ENCODE results near the gene PACSIN1.

PACSIN1 gene

DNA sequence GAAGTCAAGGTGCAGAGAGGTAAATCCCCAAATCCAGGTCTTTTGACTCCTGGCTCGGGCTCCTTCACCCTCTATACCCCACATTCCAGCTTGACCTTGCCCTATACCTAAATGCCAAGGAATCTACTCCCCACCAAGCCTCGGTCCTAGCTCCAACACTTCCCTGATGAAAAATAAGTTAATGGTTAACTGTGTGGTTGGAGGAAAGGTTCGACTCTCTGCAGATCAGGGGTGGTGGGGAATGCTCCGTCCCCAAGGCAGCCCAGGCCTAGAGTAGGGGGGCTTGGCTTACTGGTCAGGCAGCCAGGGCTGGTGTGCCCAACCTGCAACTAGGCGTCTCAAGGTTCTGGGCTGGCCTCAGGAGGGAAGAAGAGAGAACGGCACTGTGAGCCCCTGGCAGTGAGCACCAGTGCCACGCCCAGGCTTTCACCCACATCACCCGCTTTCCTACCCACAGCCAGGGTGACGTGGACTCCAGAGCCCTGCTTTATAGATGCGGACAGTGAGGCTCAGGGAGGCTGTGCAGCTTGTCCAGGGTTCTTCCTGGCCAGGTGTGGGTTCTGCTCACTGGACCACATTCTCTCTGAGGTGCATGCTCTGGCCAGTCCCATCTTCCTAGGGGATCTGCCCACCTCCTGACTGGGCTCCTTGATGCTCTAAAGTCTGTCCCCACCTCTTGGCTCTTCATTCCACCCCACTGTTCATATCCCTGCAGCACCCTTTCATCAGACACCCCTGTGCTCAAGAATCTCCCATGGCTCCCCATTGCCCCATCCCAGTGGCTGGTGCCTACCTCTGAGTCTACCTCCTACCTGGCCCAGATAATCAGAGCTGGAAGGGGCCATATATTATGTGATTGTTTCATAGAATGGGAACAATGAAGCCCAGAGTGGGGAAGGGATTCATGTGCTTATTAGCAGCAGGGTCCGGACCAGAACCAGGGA is 82.1 kb downstream of the PACSIN1 start:
- no peak for DNase-seq

DNA sequence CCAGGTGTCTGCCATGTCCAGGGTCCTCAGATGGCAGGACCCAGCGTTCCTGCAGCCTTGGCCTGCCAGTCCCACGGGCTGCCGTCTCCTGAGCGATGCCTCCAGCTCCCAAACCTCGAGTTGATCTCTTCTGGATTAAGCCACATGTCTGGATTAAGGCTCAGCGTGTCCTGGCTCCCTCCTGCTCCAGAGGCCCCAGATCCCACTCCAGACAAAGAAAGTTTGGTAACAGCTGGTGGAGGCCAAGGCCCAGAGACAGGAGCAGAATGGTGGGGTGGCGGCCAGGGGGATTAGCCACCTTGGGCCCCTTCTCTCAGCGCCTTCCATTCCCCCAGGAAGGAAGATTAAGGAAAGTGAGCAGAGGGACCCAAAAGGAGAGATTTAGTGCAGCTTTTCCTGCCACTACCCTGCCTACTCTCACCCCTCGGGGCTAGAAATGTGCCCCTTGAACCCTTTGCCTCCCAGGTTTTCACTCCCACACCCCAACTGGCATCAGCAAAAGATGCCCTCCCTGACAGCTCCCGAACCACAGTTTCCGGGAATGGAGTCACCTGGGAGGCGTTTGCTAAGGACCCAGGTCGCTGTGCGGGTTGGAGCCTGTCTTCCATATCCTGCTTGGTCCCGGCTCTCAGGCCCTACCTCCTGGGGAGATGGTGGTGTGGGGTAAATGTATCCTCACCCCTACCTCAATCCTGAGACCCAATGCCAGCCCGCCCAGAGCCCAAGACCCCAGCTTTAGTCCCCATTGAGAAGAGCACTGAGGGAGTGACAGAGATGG is 83.3 kb downstream of the PACSIN1 start:
- no peak for DNase-seq

DNA sequence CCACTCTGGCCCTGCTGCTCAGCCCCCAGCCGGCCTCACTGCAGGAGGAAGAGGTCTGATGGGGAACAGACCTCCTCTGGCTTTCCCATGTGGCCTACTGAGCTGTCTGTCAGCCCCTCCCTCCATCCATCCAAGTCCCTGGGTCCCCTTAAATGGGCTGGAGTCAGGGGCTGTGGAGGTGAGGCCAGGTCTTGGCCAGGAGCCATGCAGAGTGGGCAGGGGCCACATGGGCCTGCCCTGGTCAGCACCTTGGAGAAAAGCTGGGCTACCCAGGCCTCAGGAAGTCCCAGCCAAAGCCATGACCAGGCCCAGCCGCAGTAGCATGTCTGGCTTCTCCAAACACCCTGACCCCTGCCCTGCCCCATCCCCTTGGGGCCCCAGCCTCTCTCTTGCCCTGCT is 83.9 kb downstream of the PACSIN1 start:
- no peak for DNase-seq

DNA sequence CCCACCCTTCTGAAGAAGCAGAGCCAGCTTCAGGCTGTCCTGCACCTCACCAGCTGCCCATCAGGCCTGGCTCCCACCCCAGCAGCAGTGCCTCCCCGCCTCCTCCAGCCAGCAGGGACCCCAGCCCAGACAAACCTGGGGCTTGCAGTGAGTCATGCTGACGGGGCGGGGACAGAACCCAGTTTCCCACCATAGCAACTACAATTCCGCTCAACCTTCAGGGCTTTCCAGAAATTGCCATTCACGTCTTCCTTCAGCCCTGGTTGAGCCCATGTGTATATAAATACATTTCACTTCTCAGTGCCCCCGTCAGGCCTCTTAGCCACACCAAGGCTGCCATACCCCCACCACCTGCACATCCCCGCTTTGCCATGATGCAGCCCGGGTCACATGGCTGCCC is 85.8 kb downstream of the PACSIN1 start:
- no peak for DNase-seq

DNA sequence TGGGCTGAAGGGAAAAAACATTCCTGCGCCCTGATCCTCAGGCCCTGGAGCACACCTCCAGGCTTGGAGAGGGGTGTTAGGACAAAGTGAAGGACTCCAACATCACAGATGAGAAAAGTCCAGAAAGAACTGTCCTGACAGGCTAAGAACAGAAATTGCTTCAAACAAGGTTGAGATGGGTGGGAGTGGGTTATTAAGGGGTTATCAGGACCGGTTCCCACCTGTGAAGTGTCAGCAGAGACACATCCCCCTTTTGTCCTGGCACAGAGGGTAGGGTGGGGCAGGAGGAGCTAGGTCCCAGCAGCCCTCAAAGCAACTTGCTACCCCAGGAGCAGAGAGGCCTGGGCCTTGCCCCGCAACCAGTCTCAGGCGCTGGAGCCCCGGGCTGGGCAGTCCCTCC is 86.7 kb downstream of the PACSIN1 start:
- DNase-seq = no peak

DNA sequence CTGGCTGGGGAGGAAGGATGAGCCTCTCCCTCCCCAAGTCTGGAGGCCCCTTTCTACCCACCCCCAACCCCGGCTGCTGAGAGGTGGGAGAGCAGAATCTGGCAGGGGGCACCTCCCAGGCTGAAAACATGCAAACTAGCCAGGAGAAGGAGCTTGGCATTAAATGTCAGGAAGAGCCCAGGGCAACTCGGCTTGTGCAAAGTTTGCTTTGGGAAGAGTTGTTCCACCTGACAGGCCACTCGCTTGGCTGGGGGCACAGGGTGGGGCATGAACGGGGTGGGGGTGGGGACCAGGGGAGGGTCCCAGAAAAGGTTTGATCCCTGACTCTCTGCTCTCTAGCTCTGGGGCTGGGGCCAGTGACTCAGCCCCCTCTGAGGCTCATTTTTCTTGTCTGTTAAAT is 87.3 kb downstream of the PACSIN1 start:
- DNase-seq = no peak

DNA sequence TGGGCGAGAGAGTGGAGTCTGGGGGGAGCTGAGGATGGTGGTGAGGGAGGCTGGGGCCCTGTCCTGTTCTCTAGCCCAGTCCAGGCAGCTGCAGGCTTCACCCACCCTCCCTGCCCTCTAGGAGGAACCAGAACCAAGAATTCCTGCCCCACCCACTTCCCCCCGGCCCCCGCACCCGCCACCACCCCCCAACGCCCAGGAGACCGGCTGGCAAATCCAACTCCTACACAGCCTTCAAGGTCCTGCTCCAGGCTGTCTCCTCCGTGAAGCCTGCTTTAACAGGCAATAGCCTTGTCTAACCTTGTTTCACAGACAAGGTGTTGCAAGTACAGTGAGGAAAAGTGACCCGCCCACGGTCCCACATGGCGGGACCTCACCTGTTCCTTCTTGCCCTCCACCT is 87.9 kb downstream of the PACSIN1 start:
- no peak for DNase-seq

DNA sequence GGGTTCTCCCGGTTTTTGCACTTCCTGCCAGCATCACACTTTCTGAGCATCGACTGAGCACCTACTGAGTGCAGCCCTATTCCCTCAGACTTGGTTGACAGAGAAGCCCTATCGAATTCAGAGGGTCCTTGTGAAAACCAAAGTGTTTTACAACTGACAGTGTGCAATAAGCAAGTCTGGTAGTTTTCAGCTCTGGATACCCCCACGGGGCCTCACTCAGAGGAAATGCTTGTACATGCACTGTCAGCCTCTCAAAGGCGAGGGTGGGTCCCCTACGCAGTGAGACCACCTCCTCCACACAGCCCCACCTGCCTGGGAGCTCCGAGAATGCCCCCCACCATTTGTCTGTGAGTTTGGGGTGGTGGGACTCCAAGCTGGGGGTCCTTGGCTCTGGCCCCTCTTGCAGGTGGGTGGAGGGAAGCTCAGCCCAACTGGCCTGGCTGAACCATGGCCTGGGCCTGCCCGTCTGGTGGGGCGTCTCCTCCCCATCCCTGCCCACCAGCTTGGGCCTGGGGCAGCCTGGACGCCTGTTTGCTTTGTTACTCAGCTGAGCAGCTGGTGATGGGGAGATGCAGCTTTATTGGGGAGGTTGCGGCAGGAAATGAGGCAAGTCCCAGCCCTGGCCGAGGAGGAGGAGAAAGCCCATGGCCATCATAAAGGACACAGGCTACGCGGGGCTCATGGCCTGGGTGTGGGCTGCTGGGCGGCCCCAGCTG is 88.6 kb downstream of the PACSIN1 start:
- no peak for DNase-seq

DNA sequence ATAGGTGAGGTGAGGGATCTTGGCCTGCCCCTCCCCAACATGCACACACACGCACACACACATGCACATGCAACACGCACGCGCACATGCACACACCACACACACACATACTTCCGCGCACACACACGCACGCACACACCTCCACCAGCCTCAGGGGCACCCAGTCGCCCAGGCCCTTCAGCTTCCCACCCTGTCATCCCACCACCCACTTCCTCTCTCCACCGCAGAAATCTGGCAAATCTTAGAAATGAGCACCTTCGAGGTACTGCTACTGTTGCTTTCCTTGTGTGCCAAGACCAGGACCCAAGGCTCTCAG is 89.1 kb downstream of the PACSIN1 start:
- no peak for DNase-seq

DNA sequence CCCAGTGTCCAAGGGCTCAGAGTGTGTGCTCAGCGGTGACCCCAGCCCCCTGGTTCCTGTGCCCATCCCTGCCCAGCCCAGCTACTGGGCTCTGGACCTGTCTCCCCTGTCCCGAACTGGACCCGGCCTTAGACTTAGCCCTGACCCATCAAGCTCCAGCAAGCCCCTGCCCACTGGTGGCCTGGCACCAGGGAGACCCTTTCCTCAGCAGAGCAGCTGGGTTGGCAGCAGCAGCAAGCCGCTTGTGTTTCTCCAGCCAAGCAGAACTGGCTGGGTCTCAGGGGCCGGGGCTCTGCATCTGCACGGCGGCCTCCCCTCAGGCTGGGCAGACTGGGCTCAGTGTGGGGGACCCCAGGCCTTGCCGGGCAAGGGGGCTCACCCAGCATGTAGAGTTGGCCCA is 89.5 kb downstream of the PACSIN1 start:
- DNase-seq = no peak

DNA sequence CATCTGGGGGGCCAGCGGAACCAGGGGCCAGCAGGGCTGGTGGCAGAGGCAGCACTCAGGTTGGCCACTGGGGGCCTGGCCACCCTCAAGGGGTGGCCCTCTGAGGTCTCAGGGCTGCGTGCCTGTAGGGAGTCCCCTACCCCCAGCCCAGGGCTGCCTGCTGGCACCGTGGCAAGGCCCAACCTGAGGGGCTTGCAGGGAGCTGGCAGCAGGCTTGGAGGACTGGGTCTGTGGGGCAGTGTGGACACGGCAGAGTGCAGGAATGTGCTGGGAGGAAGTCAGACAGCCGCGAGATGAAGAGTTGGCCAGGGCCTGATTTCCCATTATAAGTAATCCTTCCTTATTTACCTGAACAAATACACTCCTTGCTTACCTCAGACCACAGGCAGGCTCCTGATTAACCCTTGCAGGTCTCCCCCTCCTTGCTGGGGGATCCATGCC is 90.2 kb downstream of the PACSIN1 start, which contains the start of gene SPDEF:
Gene SPDEF (minus strand): TSS at position 299 of the 441 bp plus-strand sequence. CDS start 11,874 bp downstream, outside the sequence.
- no peak for DNase-seq

DNA sequence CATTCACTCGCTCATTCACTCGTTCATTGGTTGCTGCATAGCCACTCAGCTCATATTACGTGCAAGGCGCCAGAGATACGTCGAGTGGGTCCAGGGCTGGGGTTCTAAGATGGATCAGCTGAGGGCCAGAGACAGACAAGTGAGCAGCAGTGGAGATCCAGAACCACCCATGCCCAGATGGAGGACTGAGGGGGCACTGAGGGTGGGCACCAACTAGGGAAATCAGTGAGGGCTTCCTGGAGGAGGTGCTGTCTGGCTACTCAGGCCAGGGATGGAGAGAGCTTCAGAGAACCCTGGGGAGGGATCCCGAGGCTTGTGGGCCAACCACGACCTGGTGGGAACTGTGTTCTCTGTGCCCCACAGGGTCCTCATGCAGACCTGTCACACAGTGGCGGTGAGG is 90.6 kb downstream of the PACSIN1 start:
- DNase-seq = no peak

DNA sequence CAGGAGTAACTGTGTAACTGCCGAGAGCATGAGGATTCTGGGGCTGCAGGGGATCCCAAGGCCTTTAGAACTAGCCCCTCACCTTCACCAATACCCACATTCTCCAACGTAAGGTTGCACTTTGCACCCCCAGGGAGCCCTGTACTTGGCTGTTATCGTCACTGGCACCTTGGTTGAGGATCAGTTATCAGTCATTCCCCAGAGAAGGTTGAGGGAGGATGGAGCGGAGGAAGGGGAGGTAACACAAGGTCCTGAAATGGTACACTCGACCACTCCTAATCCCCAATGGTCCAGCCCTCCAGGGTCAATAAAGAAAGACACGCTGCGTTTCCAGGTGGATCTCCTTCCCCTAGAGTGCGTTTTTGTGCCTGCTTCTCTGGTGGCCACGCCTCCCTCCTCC is 91.4 kb downstream of the PACSIN1 start:
- no peak for DNase-seq

DNA sequence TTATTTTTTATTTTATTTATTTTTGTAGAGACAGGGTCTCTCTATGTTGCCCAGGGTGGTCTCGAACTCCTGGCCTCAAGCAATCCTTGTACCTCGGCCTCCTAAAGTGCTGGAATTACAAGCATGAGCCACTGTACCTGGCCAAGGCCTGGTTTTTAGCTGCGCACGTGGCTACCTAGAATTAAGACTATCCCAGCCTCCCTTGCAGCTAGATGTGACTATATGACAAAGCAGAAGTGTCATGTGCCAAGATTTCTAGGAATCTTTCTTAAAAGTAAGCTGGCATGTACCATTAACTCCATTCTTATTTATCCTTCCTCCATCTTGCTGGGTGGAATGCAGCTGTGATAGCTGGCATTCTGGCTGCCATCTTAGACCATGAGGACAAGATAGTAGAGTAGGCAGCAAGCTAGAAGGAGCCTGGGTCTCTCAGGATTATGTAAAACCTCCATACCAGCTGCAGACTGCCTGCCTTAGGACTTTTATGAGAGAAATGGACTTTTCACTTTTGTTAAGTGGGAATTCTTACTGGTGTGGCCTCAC is 92.4 kb downstream of the PACSIN1 start:
- no peak for DNase-seq

DNA sequence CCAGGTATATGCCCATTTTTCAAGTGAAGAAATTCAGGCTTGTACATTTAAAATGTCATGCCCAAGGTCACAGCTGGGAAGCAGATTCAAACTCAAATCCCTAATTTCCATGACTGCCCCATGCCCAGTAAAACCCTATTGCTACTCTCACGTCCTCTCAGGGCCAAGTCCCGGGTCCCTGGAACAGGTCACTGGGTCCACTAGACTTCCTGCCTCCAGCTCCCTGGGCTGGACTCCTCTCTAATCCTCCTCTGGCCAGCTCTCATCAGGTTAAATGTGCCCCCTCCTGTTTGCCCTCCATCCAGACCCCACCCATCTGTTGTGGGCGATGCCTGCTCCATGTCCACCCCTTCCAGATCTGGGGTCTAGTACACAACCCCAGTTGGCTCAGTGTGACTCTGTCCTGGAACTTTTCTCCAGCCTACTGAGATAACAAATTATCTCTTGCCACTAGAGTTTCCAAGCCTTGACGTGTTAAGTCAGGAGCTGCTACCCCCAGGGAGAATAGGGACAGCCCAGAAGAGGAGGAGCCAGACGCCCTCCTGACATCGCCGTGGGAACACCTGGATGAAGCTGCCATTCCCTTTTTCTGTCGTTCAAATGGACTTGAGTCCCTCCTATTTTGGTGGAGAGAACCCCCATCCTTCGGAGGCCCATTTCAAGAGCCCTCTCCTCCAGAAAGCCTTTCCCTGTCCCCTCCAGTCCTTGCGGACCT is 93.9 kb downstream of the PACSIN1 start:
- DNase-seq = no peak

DNA sequence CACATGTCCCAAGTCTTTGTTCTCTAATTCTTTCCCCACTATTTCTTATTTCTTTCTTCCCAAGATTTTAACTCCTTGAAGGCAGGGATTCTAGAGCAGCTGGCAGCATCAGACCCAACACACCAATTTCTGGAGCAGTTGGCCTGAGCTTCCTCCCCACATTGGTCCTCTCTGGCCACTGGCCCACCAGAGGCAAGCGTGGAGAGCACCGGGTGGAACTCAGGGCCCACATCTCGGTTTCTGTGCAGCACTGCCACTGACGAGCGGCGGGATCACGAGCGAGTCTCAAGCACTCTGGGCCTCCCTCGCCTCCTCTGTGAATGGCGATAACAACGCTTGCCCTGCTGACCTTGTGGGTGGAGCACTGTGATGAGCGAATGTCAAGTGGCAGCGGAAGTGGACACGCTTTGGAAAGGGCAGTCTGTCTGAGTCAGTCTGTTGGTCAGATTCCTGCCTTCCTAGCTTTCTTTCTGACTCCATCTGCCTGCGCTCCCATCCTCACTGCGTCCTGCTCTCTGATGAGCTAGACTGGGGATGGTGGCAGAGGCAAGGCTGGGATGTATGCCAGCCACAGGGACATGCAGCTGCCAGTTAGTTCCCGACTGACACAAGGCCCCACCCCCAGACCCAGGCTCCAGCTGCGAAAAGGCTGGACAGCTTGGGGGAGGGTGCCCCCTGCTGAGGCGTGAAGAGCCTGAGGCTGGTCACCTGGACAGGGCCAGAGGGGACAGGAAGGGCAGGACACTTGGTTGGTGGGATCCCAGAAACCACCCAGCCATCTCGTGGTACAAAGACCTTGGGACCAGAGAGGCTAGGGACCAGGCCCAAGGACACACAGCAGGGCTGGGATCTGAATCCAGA is 94.7 kb downstream of the PACSIN1 start:
- DNase-seq = no peak

DNA sequence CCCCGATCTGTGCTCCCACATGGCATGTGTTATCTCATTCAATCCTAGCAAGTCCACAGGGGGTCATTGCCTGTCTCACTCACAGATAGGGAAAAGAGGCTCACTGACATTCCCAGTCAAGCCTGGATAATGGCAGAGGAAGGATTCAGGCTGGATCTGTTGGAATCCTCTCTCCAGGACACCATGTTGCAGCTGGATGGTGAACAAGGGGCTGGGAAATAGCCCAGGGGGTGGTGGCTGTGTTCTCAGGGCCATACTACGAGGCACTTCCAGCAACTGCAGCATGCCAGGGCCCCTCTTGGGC is 95.3 kb downstream of the PACSIN1 start:
- no peak for DNase-seq

DNA sequence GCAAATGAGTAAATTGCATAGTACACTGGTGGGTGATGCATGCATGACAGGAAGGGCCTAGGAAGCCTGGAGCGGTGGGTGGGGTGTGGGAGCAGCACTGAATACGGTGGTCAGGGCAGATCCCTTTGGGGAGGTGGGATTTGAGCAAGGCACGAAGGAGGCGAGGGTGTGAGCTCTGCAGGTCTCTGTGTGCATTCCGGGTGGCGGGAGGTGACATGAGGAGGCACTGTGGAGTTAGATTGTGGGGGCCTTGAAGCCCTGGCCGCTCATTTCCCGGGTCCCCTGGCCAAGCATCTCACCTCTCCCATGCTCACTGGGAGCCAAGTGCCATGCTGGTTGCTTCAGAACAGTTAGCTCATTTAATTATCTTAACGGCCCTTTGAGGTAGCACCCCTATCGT is 96.5 kb downstream of the PACSIN1 start:
- DNase-seq = no peak

DNA sequence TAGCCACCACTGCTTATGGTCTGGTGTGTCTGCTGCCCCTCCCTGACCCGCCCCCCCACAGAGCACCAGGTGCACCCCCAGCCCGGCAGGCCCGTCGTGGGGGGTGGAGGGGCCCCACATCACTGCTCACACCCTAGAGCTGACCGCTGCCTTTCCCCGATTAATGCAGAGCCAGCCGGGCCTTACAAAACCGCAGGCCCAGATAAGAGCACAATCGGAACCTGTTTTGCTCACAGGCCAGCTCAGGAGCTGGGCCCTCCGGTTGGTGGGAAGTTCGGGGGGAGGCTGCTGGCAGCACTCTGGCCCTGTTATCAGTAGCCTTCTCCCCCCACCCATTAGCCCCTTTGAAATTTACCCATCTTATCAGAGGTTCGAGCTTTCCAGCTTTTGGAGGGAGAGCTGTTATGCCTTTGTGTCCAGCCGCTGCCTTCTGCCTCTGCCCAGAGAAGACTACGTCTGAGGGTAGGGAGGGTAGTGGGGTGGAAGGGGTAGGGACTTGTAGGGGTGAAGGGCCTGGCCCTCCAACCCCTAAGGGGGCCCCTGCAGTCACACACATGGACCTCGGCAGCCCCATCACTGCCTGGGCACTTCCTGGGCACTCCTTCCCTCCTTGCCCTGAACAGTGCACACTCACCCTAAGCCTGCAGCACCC is 97.1 kb downstream of the PACSIN1 start:
- no peak for DNase-seq

DNA sequence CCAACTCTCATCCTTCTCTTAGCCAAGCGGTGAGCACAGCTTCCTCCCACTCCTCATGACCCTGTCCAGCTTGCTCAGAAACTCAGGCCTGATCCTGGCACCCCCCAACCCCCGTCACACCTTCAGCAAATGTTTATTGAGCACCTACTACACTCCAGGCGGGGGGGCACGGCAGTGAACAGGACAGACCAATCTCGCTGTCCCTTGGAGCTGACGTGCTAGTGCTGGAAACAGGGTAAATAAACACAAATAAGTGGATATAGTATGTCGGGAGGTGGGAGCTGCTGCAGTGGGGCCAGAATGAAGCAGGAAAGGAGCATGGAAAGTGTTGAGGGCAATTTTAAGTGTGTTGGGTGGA is 97.6 kb downstream of the PACSIN1 start:
- DNase-seq = no peak

DNA sequence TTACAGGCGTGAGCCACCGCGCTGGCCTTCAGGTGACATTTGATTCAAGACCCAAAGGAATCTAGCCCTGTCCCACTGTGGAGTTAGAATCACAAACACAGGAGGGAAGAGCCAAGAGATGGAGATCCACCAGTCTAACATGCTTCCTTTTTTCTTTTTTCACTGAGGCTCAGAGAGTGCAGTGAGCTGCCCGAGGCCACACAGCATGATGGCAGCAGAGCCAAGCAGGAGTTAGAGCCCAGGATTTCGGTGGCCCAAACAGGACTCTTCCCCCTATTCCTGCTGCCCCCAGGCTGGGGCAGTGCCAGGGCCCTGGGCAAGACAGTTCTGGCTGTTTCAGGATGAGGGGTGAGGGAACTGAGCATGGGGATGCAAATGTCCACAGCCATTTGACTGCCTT is 98.3 kb downstream of the PACSIN1 start:
- no peak for DNase-seq

Measured in left hindlimb (tissue), 1 donor.